ENCODE results near the gene SCAMP2.
"Not testable (repeated sequence)": the region's sequence is repeated elsewhere in the genome, so short reads cannot be mapped to it uniquely, and the experiment has no call there.

The SCAMP2 gene

GRCh38 chr15:74896316-74896715, 23.2 kb upstream of the SCAMP2 start:
- Mint-ChIP-seq H3K27ac (no peak overlapping the region), H3K4me1 (peaks cover 31% of the 10 kb centered on the region), H3K27me3 (no peaks in the 10 kb centered on the region), H3K4me3 (no peak overlapping the region), H3K9me3 (no peaks in the 10 kb centered on the region), H3K36me3 (ENCODE audit: low read depth) (peaks cover 36% of the 10 kb centered on the region)
- no peak for ATAC-seq
- no peak for DNase-seq

- Mint-ChIP-seq H3K9me3 (no peaks in the 10 kb centered on the region), H3K27ac (no peak overlapping the region), H3K36me3 (ENCODE audit: low read depth) (peaks cover 35% of the 10 kb centered on the region), H3K4me1 (peaks cover 36% of the 10 kb centered on the region), H3K4me3 (no peak overlapping the region), H3K27me3 (no peaks in the 10 kb centered on the region)
- DNase-seq (no peak), ATAC-seq (no peak)
Measured at GRCh38 chr15:74895830-74896229, 22.7 kb upstream of the SCAMP2 start.

GRCh38 chr15:74894383-74894782, 21.2 kb upstream of the SCAMP2 start:
- H3K27ac Mint-ChIP-seq, DNase-seq, ATAC-seq, H3K4me3 Mint-ChIP-seq, H3K9me3 Mint-ChIP-seq, H3K27me3 Mint-ChIP-seq: not testable (repeated sequence)
- H3K4me1 Mint-ChIP-seq = peaks cover 46% of the 10 kb centered on the region
- H3K36me3 Mint-ChIP-seq (ENCODE audit: low read depth) = peaks cover 28% of the 10 kb centered on the region

GRCh38 chr15:74893627-74894026, 20.5 kb upstream of the SCAMP2 start:
- H3K9me3 Mint-ChIP-seq = no peaks in the 10 kb centered on the region
- H3K4me3 Mint-ChIP-seq = no peak overlapping the region
- H3K27ac Mint-ChIP-seq = peak overlapping the region; percentile 55
- no peak for ATAC-seq
- no peaks in the 10 kb centered on the region for H3K27me3 Mint-ChIP-seq
- H3K36me3 Mint-ChIP-seq (ENCODE audit: low read depth) = peaks cover 26% of the 10 kb centered on the region
- H3K4me1 Mint-ChIP-seq = peaks cover 53% of the 10 kb centered on the region
- no peak for DNase-seq

DNA sequence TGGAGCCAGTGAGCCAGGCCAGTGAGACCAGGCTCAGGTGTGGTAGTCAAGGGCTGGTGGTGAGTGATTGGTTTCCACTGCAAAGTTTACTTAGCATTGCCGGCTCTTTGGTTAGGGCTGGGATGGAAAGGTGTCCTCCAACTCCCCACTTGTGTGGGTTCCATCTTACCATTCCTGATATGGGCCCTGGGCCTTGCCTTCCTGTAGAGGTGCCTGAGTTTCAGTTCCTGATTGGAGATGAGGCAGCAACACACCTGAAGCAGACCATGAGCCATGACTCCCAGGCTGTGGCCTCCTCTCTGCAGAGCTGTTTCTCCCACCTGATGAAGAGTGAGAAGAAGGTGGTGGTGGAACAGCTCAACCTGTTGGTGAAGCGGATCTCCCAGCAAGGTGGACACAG, 19.8 kb upstream of the SCAMP2 start:
- Mint-ChIP-seq H3K27me3 (no peaks in the 10 kb centered on the region), H3K4me3 (no peak overlapping the region), H3K27ac (peak overlapping the region; percentile 55), H3K9me3 (no peaks in the 10 kb centered on the region), H3K4me1 (peaks cover 54% of the 10 kb centered on the region), H3K36me3 (ENCODE audit: low read depth) (peaks cover 26% of the 10 kb centered on the region)
- no peak for DNase-seq
- no peak for ATAC-seq

DNA sequence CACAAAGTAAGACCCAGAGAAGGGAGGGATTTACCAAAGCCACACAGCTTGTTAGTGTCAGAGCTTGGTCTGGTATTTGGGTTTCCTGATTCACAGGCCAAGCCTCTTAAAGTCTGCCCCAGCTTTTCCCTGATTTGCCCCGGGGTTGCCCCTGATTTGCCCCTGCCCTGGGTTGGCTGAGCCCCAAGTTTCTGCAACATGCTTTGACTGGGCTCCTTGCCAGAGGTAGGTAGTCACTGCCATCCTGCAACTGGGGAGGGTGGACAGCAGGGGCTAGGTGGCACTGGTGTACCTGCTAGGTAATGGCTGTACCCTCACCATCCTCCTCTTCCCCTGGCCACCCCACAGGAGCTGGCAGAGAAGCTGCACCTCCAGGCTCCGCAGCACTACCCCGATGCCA, 19.1 kb upstream of the SCAMP2 start:
- H3K9me3 Mint-ChIP-seq = no peaks in the 10 kb centered on the region
- peaks cover 54% of the 10 kb centered on the region for H3K4me1 Mint-ChIP-seq
- no peaks in the 10 kb centered on the region for H3K27me3 Mint-ChIP-seq
- ATAC-seq = no peak
- H3K27ac Mint-ChIP-seq = no peak overlapping the region
- H3K4me3 Mint-ChIP-seq = no peak overlapping the region
- DNase-seq = no peak
- peaks cover 26% of the 10 kb centered on the region for H3K36me3 Mint-ChIP-seq (ENCODE audit: low read depth)

DNA sequence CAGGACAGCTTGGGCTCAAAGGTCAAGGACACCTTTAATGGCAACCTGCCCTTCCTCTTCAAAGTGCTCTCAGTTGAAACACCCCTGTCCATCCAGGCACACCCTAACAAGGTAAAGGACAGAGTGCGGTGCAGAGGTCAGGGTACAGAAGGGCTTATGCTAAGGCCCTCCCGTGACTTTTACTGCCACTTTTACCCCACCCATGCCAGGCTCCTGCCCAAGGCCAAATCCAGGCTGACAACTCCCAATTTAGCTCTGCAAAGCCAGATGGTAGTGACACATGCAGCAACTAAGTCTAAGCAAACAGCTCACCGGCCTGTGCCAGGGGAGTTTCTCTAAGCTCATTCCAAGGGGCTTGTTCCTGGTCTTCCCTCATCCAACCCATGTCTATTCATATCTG, 18.3 kb upstream of the SCAMP2 start:
- ATAC-seq = no peak
- Mint-ChIP-seq H3K4me1 (peaks cover 54% of the 10 kb centered on the region), H3K9me3 (no peaks in the 10 kb centered on the region), H3K27ac (no peak overlapping the region), H3K4me3 (peak overlapping the region; percentile 26), H3K27me3 (no peaks in the 10 kb centered on the region), H3K36me3 (ENCODE audit: low read depth) (peaks cover 23% of the 10 kb centered on the region)
- no peak for DNase-seq

- ATAC-seq = no peak
- peaks cover 54% of the 10 kb centered on the region for H3K4me1 Mint-ChIP-seq
Measured at GRCh38 chr15:74890665-74890960, 17.4 kb upstream of the SCAMP2 start.

GRCh38 chr15:74889883-74890664, 16.9 kb upstream of the SCAMP2 start, which contains the start of gene MPI:
Gene MPI (plus strand): TSS chr15:74890042. CDS start chr15:74890074, 32 bp downstream.
- peaks cover 51% of the 10 kb centered on the region for H3K4me1 Mint-ChIP-seq
- H3K9me3 Mint-ChIP-seq = no peaks in the 10 kb centered on the region
- ATAC-seq (peak; percentile 99), DNase-seq (peak; percentile 90)
- H3K4me3 Mint-ChIP-seq = peak within 1 kb of the TSS; percentile 91
- H3K36me3 Mint-ChIP-seq (ENCODE audit: low read depth) = peaks cover 22% of the 10 kb centered on the region
- H3K27me3 Mint-ChIP-seq = no peaks in the 10 kb centered on the region
- peak within 1 kb of the TSS; percentile 93 for H3K27ac Mint-ChIP-seq

More at GRCh38 chr15:74890665-74890960, 17.4 kb upstream of the SCAMP2 start:
- Mint-ChIP-seq H3K27ac (peak overlapping the region; percentile 93), H3K27me3 (no peaks in the 10 kb centered on the region), H3K4me3 (peak overlapping the region; percentile 91), H3K9me3 (no peaks in the 10 kb centered on the region), H3K36me3 (ENCODE audit: low read depth) (peaks cover 23% of the 10 kb centered on the region)
- no peak for DNase-seq

DNA sequence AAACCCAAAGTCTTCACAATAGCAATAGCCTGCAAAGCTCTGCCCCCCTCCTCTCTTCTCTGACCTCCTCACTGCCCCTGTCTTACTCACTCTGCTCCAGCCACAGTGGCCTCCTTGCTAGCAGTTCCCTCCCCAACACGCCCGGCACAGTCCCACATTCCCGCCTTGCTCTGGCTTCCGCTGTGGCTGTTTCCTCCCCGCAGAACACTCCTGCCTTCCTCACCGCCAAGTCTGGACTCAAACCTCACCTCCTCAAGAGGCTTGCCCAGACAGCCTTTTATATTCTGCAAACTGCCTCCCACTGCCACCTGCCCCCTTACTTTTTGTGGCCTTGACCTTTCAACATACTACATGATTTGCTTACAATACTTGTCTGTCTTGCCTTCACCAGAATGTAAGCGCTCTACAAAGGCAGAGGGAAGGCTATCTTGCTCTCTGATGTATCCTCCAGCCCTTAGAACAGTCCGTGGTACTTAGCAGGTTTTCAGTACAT, 16.3 kb upstream of the SCAMP2 start:
- ATAC-seq = peak; percentile 5
- H3K4me1 Mint-ChIP-seq = peaks cover 51% of the 10 kb centered on the region
- peaks cover 22% of the 10 kb centered on the region for H3K36me3 Mint-ChIP-seq (ENCODE audit: low read depth)
- peak; percentile 27 for DNase-seq
- no peaks in the 10 kb centered on the region for H3K27me3 Mint-ChIP-seq
- H3K4me3 Mint-ChIP-seq = peak overlapping the region; percentile 91
- H3K27ac Mint-ChIP-seq = peak overlapping the region; percentile 93
- no peaks in the 10 kb centered on the region for H3K9me3 Mint-ChIP-seq

DNA sequence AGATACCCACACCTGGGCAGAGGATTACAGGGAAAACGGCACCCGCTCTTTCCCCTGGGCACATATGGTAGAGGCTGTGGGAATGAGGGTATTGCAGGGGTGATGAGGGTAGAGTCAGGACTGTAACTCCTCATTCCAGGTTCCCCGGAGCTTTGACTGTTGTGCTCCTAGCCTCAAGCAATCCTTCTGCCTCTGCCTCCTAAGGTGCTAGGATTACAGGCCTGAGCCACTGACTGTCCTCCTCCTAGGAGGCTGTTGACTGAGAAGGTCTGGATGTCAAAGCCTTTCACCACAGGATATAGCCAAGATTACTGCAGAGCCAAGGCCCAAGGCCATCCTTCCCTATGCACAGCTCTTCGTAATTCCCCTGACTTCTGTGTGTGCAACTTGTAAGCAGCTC, 15.6 kb upstream of the SCAMP2 start:
- DNase-seq (no peak), ATAC-seq (no peak)
- Mint-ChIP-seq H3K36me3 (ENCODE audit: low read depth) (peaks cover 20% of the 10 kb centered on the region), H3K4me3 (peak overlapping the region; percentile 91), H3K27ac (peak overlapping the region; percentile 93), H3K9me3 (no peaks in the 10 kb centered on the region), H3K4me1 (peaks cover 51% of the 10 kb centered on the region), H3K27me3 (no peaks in the 10 kb centered on the region)

- H3K4me3 Mint-ChIP-seq; ATAC-seq; DNase-seq; H3K27me3 Mint-ChIP-seq; H3K27ac Mint-ChIP-seq; H3K9me3 Mint-ChIP-seq; H3K36me3 Mint-ChIP-seq (ENCODE audit: low read depth): not testable (repeated sequence)
- H3K4me1 Mint-ChIP-seq = peaks cover 41% of the 10 kb centered on the region
Measured at GRCh38 chr15:74887537-74888193, 14.5 kb upstream of the SCAMP2 start.

DNA sequence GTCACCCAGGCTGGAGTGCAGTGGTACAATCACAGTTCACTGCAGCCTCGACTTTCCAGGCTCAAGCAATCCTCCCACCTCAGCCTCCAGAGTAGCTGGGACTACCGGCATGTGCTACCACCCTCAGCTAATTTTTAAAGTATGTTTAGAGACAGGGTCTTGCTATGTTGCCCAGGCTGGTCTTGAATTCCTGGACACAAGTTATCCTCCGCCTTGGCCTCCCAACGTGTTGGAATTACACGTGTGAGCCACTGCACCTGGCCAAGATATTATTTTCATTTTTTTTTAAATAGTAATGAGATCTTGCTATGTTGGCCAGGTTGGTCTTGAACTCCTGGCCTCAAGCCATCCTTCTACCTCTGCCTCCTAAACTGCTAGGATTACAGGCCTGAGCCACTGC, 12.3 kb upstream of the SCAMP2 start:
- ATAC-seq (no peak), DNase-seq (no peak)
- Mint-ChIP-seq H3K4me3 (no peak overlapping the region), H3K9me3 (no peaks in the 10 kb centered on the region), H3K36me3 (ENCODE audit: low read depth) (peaks cover 2% of the 10 kb centered on the region), H3K27me3 (no peaks in the 10 kb centered on the region), H3K27ac (no peak overlapping the region), H3K4me1 (peaks cover 19% of the 10 kb centered on the region)

DNA sequence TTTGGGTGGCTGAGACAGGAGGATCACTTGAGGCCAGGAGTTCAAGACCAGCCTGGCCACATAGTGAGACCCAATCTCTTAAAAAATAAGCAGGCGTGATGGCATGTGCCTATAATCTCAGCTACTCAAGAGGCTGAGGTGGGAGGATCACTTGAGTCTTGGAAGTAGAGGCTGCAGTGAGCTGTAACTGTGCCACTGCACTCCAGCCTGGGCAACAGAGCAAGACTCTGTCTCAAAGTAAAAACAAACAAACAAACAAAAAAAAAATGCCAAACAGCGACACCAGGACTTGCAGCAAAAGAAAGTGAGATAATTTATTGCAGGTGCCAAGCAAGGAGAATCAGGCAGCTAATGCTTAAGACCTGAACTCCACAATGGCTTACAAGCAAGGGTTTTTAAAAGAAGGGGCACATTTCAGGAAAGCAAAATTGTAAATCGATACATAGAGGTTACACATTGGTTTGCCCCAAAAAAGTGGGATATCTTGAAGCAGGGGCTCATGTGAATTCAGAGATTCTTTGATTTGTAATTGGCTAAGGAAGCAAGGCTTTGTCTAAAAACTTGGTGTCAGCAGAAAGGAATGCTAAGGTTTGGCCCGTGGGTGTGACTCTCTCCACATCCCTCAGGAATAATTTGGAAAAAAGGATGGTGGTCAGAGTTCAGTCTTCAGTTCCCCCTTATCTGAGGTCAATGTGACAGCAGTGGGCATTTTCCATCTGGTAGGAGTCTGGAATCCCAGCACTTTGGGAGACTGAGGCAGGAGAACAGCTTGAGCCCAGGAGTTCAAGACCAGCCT, 11.5 kb upstream of the SCAMP2 start:
- no peak overlapping the region for H3K4me3 Mint-ChIP-seq
- ATAC-seq (no peak), DNase-seq (no peak)
- H3K9me3 Mint-ChIP-seq = no peaks in the 10 kb centered on the region
- H3K27me3 Mint-ChIP-seq = no peaks in the 10 kb centered on the region
- H3K4me1 Mint-ChIP-seq = peaks cover 13% of the 10 kb centered on the region
- H3K27ac Mint-ChIP-seq = no peak overlapping the region
- H3K36me3 Mint-ChIP-seq (ENCODE audit: low read depth) = no peaks in the 10 kb centered on the region

Data from activated naive CD8-positive, alpha-beta T cell treated with anti-CD3 and anti-CD28 coated beads, Interleukin-2, amount 50 U/mL, for 24 hours (primary cell).